SK-N-SH (cell line): ENCODE data around the gene BRME1. TPM values are rescaled to one million over a fixed set of nuclear protein-coding genes. Genes with fewer than 3 reads are reported as not detected.

Experiments
- CTCF ChIA-PET: fragments of 300-600, 350-600 bp; formaldehyde crosslinking; extraction: SDS; loops from one replicate; lab custom pipeline; 2021; lab: Yijun Ruan, JAX
- POLR2A ChIA-PET: fragments of 350-600 bp; sonication (Branson Sonifier 250); formaldehyde crosslinking; extraction: SDS; loops from one replicate; lab custom pipeline; 2020; ENCODE audit warnings: antibody characterized with exemption, inconsistent platforms; lab: Yijun Ruan, JAX
- DNase-seq: peaks from one replicate; pipeline ENCODE4 v3.0.0; 2012
- H2AFZ ChIP-seq: fragments of 200-600 bp; sonication (generic); 2 replicates; pipeline ENCODE4 v1.8.1; 2016; ENCODE audit warnings: antibody characterized with exemption, mild to moderate bottlenecking, low read depth
- H3F3A ChIP-seq: fragments of 200-600 bp; sonication (generic); replicated peaks from 2 replicates; pipeline ENCODE3; 2016; ENCODE audit warnings: antibody characterized with exemption, mild to moderate bottlenecking; ENCODE audit not compliant: insufficient read depth
- H3K27ac ChIP-seq, 2 experiments: fragments of 200-500 bp in 1 of 2; fragments of 200-600 bp in 1 of 2; sonication (Bioruptor generic) in 1 of 2; sonication (generic), shearing (Covaris generic) in 1 of 2; 2 replicates each; pipeline versions ENCODE4 v1.5.1 to v1.6.1; 2014 to 2016; ENCODE audit warnings: low read depth in 2 of 2, inconsistent platforms in 1 of 2, low read length in 1 of 2, mild to moderate bottlenecking in 1 of 2, mixed read lengths in 1 of 2
- H3K27me3 ChIP-seq: fragments of 200-600 bp; sonication (generic), shearing (Covaris generic); 2 replicates; pipeline ENCODE4 v1.6.1; 2016; ENCODE audit warnings: mixed run types; ENCODE audit not compliant: insufficient read depth
- H3K36me3 ChIP-seq, 2 experiments: fragments of 200-500 bp in 1 of 2; fragments of 200-600 bp in 1 of 2; sonication (Bioruptor generic) in 1 of 2; sonication (generic) in 1 of 2; replicated peaks in 1 of 2; 2 replicates each; pipeline versions ENCODE3 to v1.5.1; 2014 to 2016; ENCODE audit warnings: low read length in 1 of 2, mild to moderate bottlenecking in 1 of 2; ENCODE audit not compliant: insufficient read depth in 2 of 2, control insufficient read depth in 1 of 2
- H3K4me1 ChIP-seq, 2 experiments: fragments of 200-500 bp in 1 of 2; fragments of 200-600 bp in 1 of 2; sonication (Bioruptor generic) in 1 of 2; sonication (generic), shearing (Covaris generic) in 1 of 2; 2 replicates each; pipeline versions ENCODE4 v1.5.1 to v1.6.1; 2014 to 2016; ENCODE audit warnings: low read depth in 1 of 2, low read length in 1 of 2, mixed run types in 1 of 2; ENCODE audit not compliant: insufficient read depth in 2 of 2, control insufficient read depth in 1 of 2
- H3K4me2 ChIP-seq: fragments of 200-600 bp; sonication (generic), shearing (Covaris generic); 2 replicates; pipeline ENCODE4 v1.6.1; 2017; ENCODE audit warnings: mixed run types
- H3K4me3 ChIP-seq, 2 experiments: fragments of 200-500 bp in 1 of 2; fragments of 200-600 bp in 1 of 2; sonication (Bioruptor generic) in 1 of 2; sonication (generic), shearing (Covaris generic) in 1 of 2; 2 replicates each; pipeline versions ENCODE4 v1.5.1 to v1.8.1; 2014 to 2016; ENCODE audit warnings: low read depth in 2 of 2, inconsistent platforms in 1 of 2, low read length in 1 of 2, mild to moderate bottlenecking in 1 of 2, mixed read lengths in 1 of 2, moderate library complexity in 1 of 2
- H3K79me2 ChIP-seq: fragments of 200-600 bp; sonication (generic); 2 replicates; pipeline ENCODE4 v1.8.1; 2017; ENCODE audit warnings: mild to moderate bottlenecking; ENCODE audit not compliant: insufficient read depth
- H3K9ac ChIP-seq: fragments of 200-600 bp; sonication (generic); 2 replicates; pipeline ENCODE4 v1.6.1; 2017; ENCODE audit warnings: mixed run types
- H3K9me2 ChIP-seq: fragments of 200-600 bp; sonication (generic); 2 replicates; pipeline ENCODE4 v1.6.1; 2017; ENCODE audit warnings: mixed run types
- H3K9me3 ChIP-seq: fragments of 200-600 bp; sonication (generic); 2 replicates; pipeline ENCODE4 v1.6.1; 2017; ENCODE audit warnings: mixed run types, mild to moderate bottlenecking, moderate library complexity
- H4K20me1 ChIP-seq: fragments of 200-600 bp; sonication (generic); 2 replicates; pipeline ENCODE4 v1.6.1; 2017; ENCODE audit warnings: mild to moderate bottlenecking, mixed run types; ENCODE audit not compliant: insufficient read depth
- EZH2phosphoT487 ChIP-seq: fragments of 200-600 bp; sonication (generic); IDR thresholded peaks from 2 replicates; pipeline ENCODE4 v1.6.1; 2017; ENCODE audit warnings: low read depth, mixed run types, mild to moderate bottlenecking, antibody characterized with exemption, moderate library complexity, borderline replicate concordance
- FOXM1 ChIP-seq: IDR thresholded peaks from 2 replicates; pipeline ENCODE4 v1.4.0; 2012; ENCODE audit warnings: low read depth, mild to moderate bottlenecking
- JUND ChIP-seq: IDR thresholded peaks from 2 replicates; pipeline ENCODE4 v1.4.0; 2012
- MEF2A ChIP-seq: IDR thresholded peaks from 2 replicates; pipeline ENCODE4 v1.4.0; 2012; ENCODE audit warnings: low read depth, borderline replicate concordance
- NFIC ChIP-seq: IDR thresholded peaks from 2 replicates; pipeline ENCODE4 v1.4.0; 2012; ENCODE audit warnings: borderline replicate concordance
- POLR2AphosphoS5 ChIP-seq: IDR thresholded peaks from 2 replicates; pipeline ENCODE4 v1.6.1; 2012; ENCODE audit warnings: low read depth, low read length
- RXRA ChIP-seq: IDR thresholded peaks from 2 replicates; pipeline ENCODE4 v1.4.0; 2012; ENCODE audit warnings: low read depth, mild to moderate bottlenecking, borderline replicate concordance
- SMC3 ChIP-seq: IDR thresholded peaks from 2 replicates; pipeline ENCODE4 v1.6.1; 2012; ENCODE audit warnings: low read depth, low read length, improper control_type of control experiment
- TAF1 ChIP-seq: IDR thresholded peaks from 2 replicates; pipeline ENCODE4 v1.6.1; 2012; ENCODE audit warnings: low read depth, mild to moderate bottlenecking, low read length, moderate library complexity, borderline replicate concordance
- YY1 ChIP-seq: IDR thresholded peaks from 2 replicates; pipeline ENCODE4 v1.4.0; 2012; ENCODE audit warnings: low read depth, mild to moderate bottlenecking
- WGBS: methylation state at CpG from one replicate; pipeline ENCODE4 v1.1.6; 2017; ENCODE audit warnings: low lambda C conversion rate; 5-methylcytosine and 5-hydroxymethylcytosine counted together
- polyA plus RNA-seq, 3 experiments: library from polyadenylated mRNA; depleted of rRNA; stranded (reverse); fragments of >200 nt; gene quantifications; 2 replicates each; pipeline ENCODE4 v1.2.3, GENCODE V29; 2012
- TF ChIP-seq, protein P1 (sequence below): fragments of 150-350 bp; IDR thresholded peaks from 2 replicates; pipeline ENCODE4 v1.6.1; 2017; ENCODE audit warnings: antibody characterized with exemption, low read length, low read depth, borderline replicate concordance

Gene BRME1
- polyA plus RNA-seq, 1 of the 3 experiments (the other 2 are of a cell fraction): 1.5 TPM

DNA sequence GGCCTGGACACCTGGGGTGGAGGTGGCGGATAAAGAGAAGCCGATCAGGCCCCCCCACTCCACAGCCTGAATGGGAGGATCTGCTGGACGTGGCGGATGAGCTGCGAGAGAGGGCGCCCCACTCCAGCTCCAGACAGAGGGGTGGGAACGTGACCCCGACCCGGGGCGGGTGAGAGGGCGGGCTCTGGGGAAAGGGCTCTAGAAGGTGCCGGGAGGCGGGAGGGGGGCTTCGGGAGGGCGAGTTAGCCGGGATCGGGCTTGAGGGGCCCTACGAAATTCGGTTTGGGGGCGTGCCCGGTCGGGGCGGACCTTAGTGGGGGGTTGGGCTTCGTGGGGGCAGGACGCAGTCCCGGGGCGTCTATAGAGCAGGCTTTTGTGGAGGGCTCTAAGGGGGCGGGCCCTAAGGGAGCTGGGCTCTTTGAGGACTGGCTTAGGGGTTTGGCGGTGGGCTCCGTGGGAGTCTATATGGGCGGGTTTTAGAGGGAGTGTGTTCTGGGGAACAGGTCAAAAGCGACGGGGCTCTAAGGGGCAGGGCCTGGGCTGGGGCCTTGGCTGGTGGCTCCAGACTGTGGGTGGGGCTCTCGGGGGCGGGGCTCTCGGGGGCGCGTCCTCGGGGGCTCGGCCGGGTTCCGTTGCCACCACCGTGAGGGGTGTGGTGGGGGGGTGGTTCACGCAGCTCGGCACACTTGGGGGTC is 33.1 kb downstream of the BRME1 start:
- Histone ChIP-seq H3F3A (peaks cover 9% of the 10 kb centered on the region), H3K9ac (no peak overlapping the region), H3K4me3 (no peak overlapping the region), H3K4me1 (peaks cover 0 to 11% of the 10 kb centered on the region in 2 experiments; a peak in 1 of 4 replicates), H3K36me3 (no peaks in the 10 kb centered on the region), H2AFZ (no peak overlapping the region), H3K9me2 (no peaks in the 10 kb centered on the region), H3K27me3 (no peaks in the 10 kb centered on the region)
- CTCF ChIA-PET: interaction anchor here (1.8 to 13.8 kb wide), 3 partner anchors 10 to 199 kb away, joined by 4 to 146 read pairs (median 6); partner anchors contain the start of genes IL27RA and MISP3
- 92% methylated on average over 40 of the region's 45 CpGs for WGBS
- TF ChIP-seq YY1: no peak
- no peak for TF ChIP-seq FOXM1
- no peak for TF ChIP-seq RXRA
- TF ChIP-seq, all 33 proteins: peak for 0
- H3K79me2 ChIP-seq: peaks cover 5% of the 10 kb centered on the region; the same call in 1 of the 2 replicates
- no peak overlapping the region for H3K27ac ChIP-seq
- H4K20me1 ChIP-seq: no peaks in the 10 kb centered on the region
- no peaks in the 10 kb centered on the region for H3K9me3 ChIP-seq
- POLR2A ChIA-PET: no interaction called here
- DNase-seq: peak; percentile 43
- H3K4me2 ChIP-seq: no peak overlapping the region

DNA sequence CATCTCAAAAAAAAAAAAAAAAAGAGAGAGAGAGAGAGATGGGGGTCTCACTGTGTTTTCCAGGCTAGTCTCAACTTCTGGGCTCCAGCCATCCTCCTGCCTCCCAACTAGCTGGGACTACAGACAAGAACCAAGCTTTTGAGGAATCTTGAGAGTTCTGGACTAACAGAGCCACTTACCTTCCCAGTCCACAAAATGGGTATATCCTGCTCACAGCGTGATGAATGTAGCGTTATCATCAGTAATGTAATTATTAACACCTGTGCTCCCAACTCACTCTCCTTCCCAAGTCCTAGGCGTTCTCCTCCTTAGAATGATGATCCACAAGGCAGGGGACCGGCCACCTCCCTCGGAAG is 33.6 kb downstream of the BRME1 start:
- CTCF ChIA-PET: interaction anchor here (1.8 to 13.8 kb wide), 3 partner anchors 10 to 199 kb away, joined by 4 to 146 read pairs (median 6); partner anchors contain the start of genes IL27RA and MISP3
- Histone ChIP-seq H3K4me1 (peaks cover 0 to 11% of the 10 kb centered on the region in 2 experiments; a peak in 1 of 4 replicates), H3K27me3 (no peaks in the 10 kb centered on the region), H3K4me2 (no peak overlapping the region), H3K27ac (no peak overlapping the region), H3K36me3 (no peaks in the 10 kb centered on the region), H4K20me1 (no peaks in the 10 kb centered on the region), H3K4me3 (no peak overlapping the region), H3K9ac (no peak overlapping the region), H3K9me2 (no peaks in the 10 kb centered on the region), H3F3A (peaks cover 9% of the 10 kb centered on the region), H3K79me2 (peaks cover 5% of the 10 kb centered on the region; the same call in 1 of the 2 replicates), H2AFZ (no peak overlapping the region), H3K9me3 (no peaks in the 10 kb centered on the region)
- POLR2A ChIA-PET: no interaction called here
- peak; percentile 32 for DNase-seq
- TF ChIP-seq NFIC (no peak), SMC3 (no peak), JUND (no peak), TAF1 (no peak), MEF2A (no peak), POLR2AphosphoS5 (no peak), EZH2phosphoT487 (no peak)
- TF ChIP-seq, protein P1, sequence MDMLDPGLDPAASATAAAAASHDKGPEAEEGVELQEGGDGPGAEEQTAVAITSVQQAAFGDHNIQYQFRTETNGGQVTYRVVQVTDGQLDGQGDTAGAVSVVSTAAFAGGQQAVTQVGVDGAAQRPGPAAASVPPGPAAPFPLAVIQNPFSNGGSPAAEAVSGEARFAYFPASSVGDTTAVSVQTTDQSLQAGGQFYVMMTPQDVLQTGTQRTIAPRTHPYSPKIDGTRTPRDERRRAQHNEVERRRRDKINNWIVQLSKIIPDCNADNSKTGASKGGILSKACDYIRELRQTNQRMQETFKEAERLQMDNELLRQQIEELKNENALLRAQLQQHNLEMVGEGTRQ: no peak
- WGBS: 88% methylated on average over 5 of the region's 5 CpGs
